ENCODE measurements around the gene SH3PXD2B.

DNA sequence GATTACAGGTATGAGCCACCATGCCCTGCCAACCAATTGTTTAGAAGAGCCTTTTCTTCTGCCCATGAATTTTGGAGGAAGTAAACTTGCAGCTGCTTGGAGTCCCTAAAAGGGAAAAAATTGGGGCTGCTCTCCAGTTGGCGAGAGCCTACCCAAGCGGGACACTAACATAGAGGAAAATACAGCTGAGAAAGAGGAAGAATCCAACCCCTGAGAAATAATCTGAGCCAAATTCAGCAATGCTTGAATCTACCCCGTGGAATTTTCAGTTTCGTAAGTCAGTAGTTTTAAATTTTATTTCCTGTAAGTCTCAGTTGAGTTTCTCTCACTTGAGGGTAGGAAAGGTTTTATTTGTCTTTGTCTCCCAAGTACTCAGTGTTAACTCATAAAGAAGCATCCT lies 140.4 kb downstream of the SH3PXD2B start:
- TF ChIP-seq, protein P1, sequence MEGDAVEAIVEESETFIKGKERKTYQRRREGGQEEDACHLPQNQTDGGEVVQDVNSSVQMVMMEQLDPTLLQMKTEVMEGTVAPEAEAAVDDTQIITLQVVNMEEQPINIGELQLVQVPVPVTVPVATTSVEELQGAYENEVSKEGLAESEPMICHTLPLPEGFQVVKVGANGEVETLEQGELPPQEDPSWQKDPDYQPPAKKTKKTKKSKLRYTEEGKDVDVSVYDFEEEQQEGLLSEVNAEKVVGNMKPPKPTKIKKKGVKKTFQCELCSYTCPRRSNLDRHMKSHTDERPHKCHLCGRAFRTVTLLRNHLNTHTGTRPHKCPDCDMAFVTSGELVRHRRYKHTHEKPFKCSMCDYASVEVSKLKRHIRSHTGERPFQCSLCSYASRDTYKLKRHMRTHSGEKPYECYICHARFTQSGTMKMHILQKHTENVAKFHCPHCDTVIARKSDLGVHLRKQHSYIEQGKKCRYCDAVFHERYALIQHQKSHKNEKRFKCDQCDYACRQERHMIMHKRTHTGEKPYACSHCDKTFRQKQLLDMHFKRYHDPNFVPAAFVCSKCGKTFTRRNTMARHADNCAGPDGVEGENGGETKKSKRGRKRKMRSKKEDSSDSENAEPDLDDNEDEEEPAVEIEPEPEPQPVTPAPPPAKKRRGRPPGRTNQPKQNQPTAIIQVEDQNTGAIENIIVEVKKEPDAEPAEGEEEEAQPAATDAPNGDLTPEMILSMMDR (IDR thresholded peaks at IDR 0.05): no peak
- TF ChIP-seq POLR2AphosphoS5 (IDR thresholded peaks at IDR 0.05) (no peak), POLR2A (IDR thresholded peaks at IDR 0.05) (no peak)
